MM.1S (cell line): ENCODE results near the gene SLIT3.

Experiments
- DNase-seq: peaks from one replicate; pipeline ENCODE4 v3.0.0-alpha.2; 2015
- H2AFZ ChIP-seq: fragments of 300-600 bp; sonication (generic); 2 replicates; pipeline ENCODE4 v1.6.0; 2016; ENCODE audit warnings: antibody characterized with exemption, low read length
- H3F3A ChIP-seq: fragments of 300-600 bp; sonication (generic); 2 replicates; pipeline ENCODE4 v1.6.1; 2016; ENCODE audit warnings: mild to moderate bottlenecking, antibody characterized with exemption, low read length, moderate library complexity, mixed read lengths; ENCODE audit not compliant: insufficient read depth
- H3K27ac ChIP-seq: fragments of 300-600 bp; sonication (generic); 2 replicates; pipeline ENCODE4 v1.5.1; 2016; ENCODE audit warnings: mild to moderate bottlenecking, low read length
- H3K27me3 ChIP-seq: fragments of 300-600 bp; sonication (generic); replicated peaks from 2 replicates; pipeline ENCODE4 v1.6.0; 2016; ENCODE audit warnings: low read length; ENCODE audit not compliant: insufficient read depth
- H3K36me3 ChIP-seq: fragments of 300-600 bp; sonication (generic); replicated peaks from 2 replicates; pipeline ENCODE4 v1.6.1; 2016; ENCODE audit warnings: mild to moderate bottlenecking, low read length, mixed read lengths; ENCODE audit not compliant: insufficient read depth
- H3K4me1 ChIP-seq: fragments of 300-600 bp; sonication (generic); 2 replicates; pipeline ENCODE4 v1.6.1; 2016; ENCODE audit warnings: low read length, mixed read lengths
- H3K4me2 ChIP-seq: fragments of 300-600 bp; sonication (generic); 2 replicates; pipeline ENCODE4 v1.6.0; 2016; ENCODE audit warnings: low read depth, low read length
- H3K4me3 ChIP-seq: fragments of 300-600 bp; sonication (generic); 2 replicates; pipeline ENCODE4 v1.5.1; 2016; ENCODE audit warnings: low read length, mixed read lengths
- H3K79me2 ChIP-seq: fragments of 300-600 bp; sonication (generic); 2 replicates; pipeline ENCODE4 v1.6.1; 2016; ENCODE audit warnings: mixed run types, low read length, mixed read lengths
- H3K9ac ChIP-seq: fragments of 300-600 bp; sonication (generic); 2 replicates; pipeline ENCODE4 v1.6.1; 2016; ENCODE audit warnings: low read length, mixed read lengths
- H3K9me2 ChIP-seq: fragments of 300-600 bp; sonication (generic); replicated peaks from 2 replicates; pipeline ENCODE4 v1.6.1; 2016; ENCODE audit warnings: mild to moderate bottlenecking, low read length, mixed read lengths; ENCODE audit not compliant: insufficient read depth
- H3K9me3 ChIP-seq: fragments of 300-600 bp; sonication (generic); replicated peaks from 2 replicates; pipeline ENCODE4 v1.6.1; 2016; ENCODE audit warnings: mild to moderate bottlenecking, low read length, mixed read lengths; ENCODE audit not compliant: insufficient read depth
- H4K20me1 ChIP-seq: fragments of 300-600 bp; sonication (generic); 2 replicates; pipeline ENCODE4 v1.6.1; 2016; ENCODE audit warnings: mild to moderate bottlenecking, low read length, moderate library complexity, mixed read lengths; ENCODE audit not compliant: insufficient read depth
- CTCF ChIP-seq: fragments of 300-600 bp; sonication (generic); IDR thresholded peaks from 2 replicates; pipeline ENCODE4 v1.5.1; 2016; ENCODE audit warnings: antibody characterized with exemption, low read length, mixed read lengths
- EZH2 ChIP-seq: fragments of 300-600 bp; sonication (generic); optimal IDR thresholded peaks from 2 replicates; pipeline ENCODE3; 2017; ENCODE audit warnings: low read depth, mild to moderate bottlenecking, antibody characterized with exemption, low read length, mixed read lengths
- EZH2phosphoT487 ChIP-seq: fragments of 300-600 bp; sonication (generic); IDR thresholded peaks from 2 replicates; pipeline ENCODE4 v1.6.1; 2018; ENCODE audit warnings: antibody characterized with exemption, low read length

The SLIT3 gene

GRCh38 chr5:169022718-169023117, 278.2 kb downstream of the SLIT3 start:
- H3F3A ChIP-seq, result no peaks in the 10 kb centered on the region
- H3K9me3 ChIP-seq, result no peaks in the 10 kb centered on the region
- no peaks in the 10 kb centered on the region for H3K9me2 ChIP-seq
- no peak overlapping the region for H2AFZ ChIP-seq
- H3K4me2 ChIP-seq, result no peak overlapping the region
- TF ChIP-seq CTCF (no peak), EZH2 (no peak), EZH2phosphoT487 (no peak)
- H3K36me3 ChIP-seq, result no peaks in the 10 kb centered on the region
- no peak overlapping the region for H3K4me3 ChIP-seq
- H4K20me1 ChIP-seq, result no peaks in the 10 kb centered on the region
- H3K27me3 ChIP-seq, result no peaks in the 10 kb centered on the region
- DNase-seq, result no peak
- no peak overlapping the region for H3K9ac ChIP-seq
- H3K27ac ChIP-seq, result no peak overlapping the region
- H3K4me1 ChIP-seq, result no peaks in the 10 kb centered on the region
- no peaks in the 10 kb centered on the region for H3K79me2 ChIP-seq

- Histone ChIP-seq H3K4me1 (peaks cover 3% of the 10 kb centered on the region), H3K4me3 (no peak overlapping the region), H2AFZ (no peak overlapping the region), H3K27ac (no peak overlapping the region), H3K36me3 (no peaks in the 10 kb centered on the region), H4K20me1 (no peaks in the 10 kb centered on the region), H3K79me2 (no peaks in the 10 kb centered on the region), H3K27me3 (no peaks in the 10 kb centered on the region), H3K4me2 (no peak overlapping the region), H3K9me2 (no peaks in the 10 kb centered on the region), H3F3A (no peaks in the 10 kb centered on the region), H3K9ac (no peak overlapping the region), H3K9me3 (no peaks in the 10 kb centered on the region)
- no peak for DNase-seq
- TF ChIP-seq EZH2 (no peak), EZH2phosphoT487 (no peak), CTCF (no peak)
Measured at GRCh38 chr5:169020102-169020501, 280.8 kb downstream of the SLIT3 start.

GRCh38 chr5:169018925-169019324, 282.0 kb downstream of the SLIT3 start:
- Histone ChIP-seq H3K9ac (no peak overlapping the region), H4K20me1 (no peaks in the 10 kb centered on the region), H3F3A (peaks cover 5% of the 10 kb centered on the region), H3K9me2 (no peaks in the 10 kb centered on the region), H3K4me2 (no peak overlapping the region), H3K36me3 (no peaks in the 10 kb centered on the region), H3K9me3 (no peaks in the 10 kb centered on the region), H3K27ac (no peak overlapping the region), H3K79me2 (no peaks in the 10 kb centered on the region), H3K4me3 (no peak overlapping the region), H3K27me3 (no peaks in the 10 kb centered on the region), H2AFZ (no peak overlapping the region), H3K4me1 (peaks cover 13% of the 10 kb centered on the region)
- no peak for DNase-seq
- TF ChIP-seq EZH2, result no peak

- H2AFZ ChIP-seq, result no peak overlapping the region
- no peak overlapping the region for H3K4me2 ChIP-seq
- no peaks in the 10 kb centered on the region for H4K20me1 ChIP-seq
- H3K79me2 ChIP-seq, result no peaks in the 10 kb centered on the region
- H3K4me1 ChIP-seq, result peaks cover 28% of the 10 kb centered on the region
- H3K9ac ChIP-seq, result no peak overlapping the region
- TF ChIP-seq EZH2, result no peak
- TF ChIP-seq EZH2phosphoT487, result no peak
- TF ChIP-seq CTCF, result no peak
- DNase-seq, result no peak
- H3K9me3 ChIP-seq, result no peaks in the 10 kb centered on the region
- no peaks in the 10 kb centered on the region for H3K27me3 ChIP-seq
- no peak overlapping the region for H3K27ac ChIP-seq
- no peaks in the 10 kb centered on the region for H3K9me2 ChIP-seq
- H3K36me3 ChIP-seq, result no peaks in the 10 kb centered on the region
- peaks cover 17% of the 10 kb centered on the region for H3F3A ChIP-seq
- H3K4me3 ChIP-seq, result no peak overlapping the region
Measured at GRCh38 chr5:169015991-169016390, 284.9 kb downstream of the SLIT3 start.
